Measurements from ENCODE around the gene ELOF1. TPM values are rescaled to one million over a fixed set of nuclear protein-coding genes. Genes with fewer than 3 reads are reported as not detected.

The ELOF1 gene
- total and polyA plus RNA-seq, 9 donors: 30.4 to 57.4 (median 49.2) TPM

DNA sequence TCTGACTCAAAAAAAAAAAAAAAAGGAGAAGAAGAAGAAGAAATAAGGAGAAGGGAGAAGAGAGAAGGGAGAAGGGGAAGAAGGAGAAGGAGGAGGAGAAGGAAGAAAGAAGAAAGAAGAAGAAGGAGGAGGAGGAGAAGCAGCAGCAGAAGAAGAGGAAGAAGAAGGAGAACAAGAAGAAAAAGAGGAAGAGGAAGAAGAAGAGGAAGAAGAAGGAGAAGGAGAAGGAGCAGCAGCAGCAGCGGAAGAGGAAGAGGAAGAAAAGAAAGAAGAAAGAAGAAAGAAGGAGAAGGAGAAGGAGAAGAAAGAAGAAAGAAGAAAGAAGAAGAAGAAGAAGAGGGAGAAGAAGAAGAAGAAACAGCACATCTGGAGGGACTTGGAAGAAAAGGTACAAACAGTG lies 24.5 kb downstream of the ELOF1 start:
- intact Hi-C loops (cut with DNase I): no loop called here
- H3K9me3 ChIP-seq: no peaks in the 10 kb centered on the region
- H3K36me3 ChIP-seq: no peaks in the 10 kb centered on the region
- no peak for DNase-seq
- peak overlapping the region; percentile 78 to 88 for H3K27ac ChIP-seq
- WGBS, 3 donors: 83 to 94% (median 89%) methylated on average over 1 of the region's 1 CpG
- H3K27me3 ChIP-seq: no peaks in the 10 kb centered on the region
- H3K4me1 ChIP-seq (ENCODE audit: insufficient read depth): peaks cover 4% of the 10 kb centered on the region
- TF ChIP-seq EP300 (IDR thresholded peaks at IDR 0.05) (no peak), POLR2A (IDR thresholded peaks at IDR 0.05) (no peak)
- TF ChIP-seq, protein P1, sequence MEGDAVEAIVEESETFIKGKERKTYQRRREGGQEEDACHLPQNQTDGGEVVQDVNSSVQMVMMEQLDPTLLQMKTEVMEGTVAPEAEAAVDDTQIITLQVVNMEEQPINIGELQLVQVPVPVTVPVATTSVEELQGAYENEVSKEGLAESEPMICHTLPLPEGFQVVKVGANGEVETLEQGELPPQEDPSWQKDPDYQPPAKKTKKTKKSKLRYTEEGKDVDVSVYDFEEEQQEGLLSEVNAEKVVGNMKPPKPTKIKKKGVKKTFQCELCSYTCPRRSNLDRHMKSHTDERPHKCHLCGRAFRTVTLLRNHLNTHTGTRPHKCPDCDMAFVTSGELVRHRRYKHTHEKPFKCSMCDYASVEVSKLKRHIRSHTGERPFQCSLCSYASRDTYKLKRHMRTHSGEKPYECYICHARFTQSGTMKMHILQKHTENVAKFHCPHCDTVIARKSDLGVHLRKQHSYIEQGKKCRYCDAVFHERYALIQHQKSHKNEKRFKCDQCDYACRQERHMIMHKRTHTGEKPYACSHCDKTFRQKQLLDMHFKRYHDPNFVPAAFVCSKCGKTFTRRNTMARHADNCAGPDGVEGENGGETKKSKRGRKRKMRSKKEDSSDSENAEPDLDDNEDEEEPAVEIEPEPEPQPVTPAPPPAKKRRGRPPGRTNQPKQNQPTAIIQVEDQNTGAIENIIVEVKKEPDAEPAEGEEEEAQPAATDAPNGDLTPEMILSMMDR (IDR thresholded peaks at IDR 0.05): no peak
- no peak overlapping the region for H3K4me3 ChIP-seq

DNA sequence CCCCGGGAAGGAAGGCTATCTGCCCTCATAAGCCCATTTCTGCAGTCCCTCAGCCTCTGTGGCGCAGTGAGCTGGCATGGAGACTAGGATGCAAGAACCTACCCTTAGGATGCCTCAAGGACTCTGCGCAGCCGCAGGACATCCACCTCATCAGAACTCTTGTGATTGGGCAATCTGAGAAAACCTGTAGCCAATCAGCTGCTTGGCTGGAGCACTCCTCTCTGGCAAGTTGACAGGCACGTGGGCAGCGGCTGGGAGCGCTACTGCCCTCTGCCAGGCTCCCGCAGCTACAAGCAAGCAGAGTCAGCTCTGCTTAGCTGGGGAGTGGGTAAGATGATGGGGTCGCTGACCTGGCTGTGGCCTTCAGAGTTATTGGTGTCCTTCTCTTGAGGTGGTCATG lies 28.6 kb downstream of the ELOF1 start:
- Histone ChIP-seq H3K4me3 (no peak overlapping the region), H3K9me3 (no peaks in the 10 kb centered on the region), H3K27me3 (no peaks in the 10 kb centered on the region), H3K4me1 (ENCODE audit: insufficient read depth) (peaks cover 7% of the 10 kb centered on the region), H3K27ac (no peak overlapping the region), H3K36me3 (no peaks in the 10 kb centered on the region)
- 15 to 23% (median 19%) methylated on average over 9 of the region's 9 CpGs for WGBS, 3 donors
- intact Hi-C loops (cut with DNase I): no loop called here
- DNase-seq: peak; percentile 77 to 86 (median 79)
- TF ChIP-seq POLR2A (IDR thresholded peaks at IDR 0.05) (no peak), EP300 (IDR thresholded peaks at IDR 0.05) (no peak)
- TF ChIP-seq, protein P1 (IDR thresholded peaks at IDR 0.05): no peak

DNA sequence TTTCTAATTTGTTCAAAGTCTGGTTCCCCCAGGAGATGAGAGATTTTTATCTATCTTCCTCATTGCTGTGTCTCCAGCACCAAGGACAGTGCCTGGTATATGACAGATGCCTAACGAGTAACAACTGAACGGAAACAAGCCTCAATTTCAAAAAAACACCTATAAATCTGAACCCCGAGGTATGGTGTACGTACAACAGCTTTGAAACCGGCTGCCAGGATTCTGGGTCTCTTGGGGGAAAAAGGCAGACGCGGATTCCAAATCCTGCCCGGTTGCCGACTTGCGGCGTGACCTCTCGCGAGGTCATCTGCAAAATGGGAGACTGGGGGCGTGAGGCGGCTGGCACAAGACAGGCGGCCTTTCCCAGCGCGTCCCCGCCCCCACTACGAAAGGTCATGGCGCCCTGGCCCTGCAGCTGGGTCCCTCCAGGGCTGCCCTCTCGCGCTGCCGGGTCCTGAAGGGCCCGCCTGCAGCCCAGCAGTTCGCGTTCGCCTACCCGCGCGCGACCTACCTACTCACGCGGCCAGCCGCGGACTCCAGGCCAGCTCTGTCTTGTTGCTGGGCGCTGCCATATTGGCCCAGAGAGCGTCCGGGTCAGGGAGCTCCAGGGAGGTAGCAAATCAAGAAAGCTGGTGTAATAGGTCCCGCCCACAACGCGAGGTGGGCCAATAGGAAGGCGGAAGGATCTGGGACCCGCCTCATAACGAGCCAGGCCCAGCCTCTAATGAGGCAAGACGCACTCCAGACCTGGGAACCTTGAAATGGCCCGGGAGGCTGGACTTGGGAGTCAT lies 30.3 kb downstream of the ELOF1 start, which contains the start of gene ECSIT:
TSS of gene ECSIT (minus strand) at position 584 of the 791 bp plus-strand sequence. CDS start 9,964 bp downstream, outside the sequence.
- peak; percentile 97 to 99 (median 97) for DNase-seq
- TF ChIP-seq EP300 (IDR thresholded peaks at IDR 0.05) (no peak), POLR2A (IDR thresholded peaks at IDR 0.05) (peak; percentile 10)
- TF ChIP-seq, protein P1 (IDR thresholded peaks at IDR 0.05): peak in 1 of 3 donors; percentile 33
- Histone ChIP-seq H3K4me3 (peak within 1 kb of the TSS; percentile 85), H3K36me3 (no peaks in the 10 kb centered on the region), H3K27me3 (no peaks in the 10 kb centered on the region), H3K9me3 (no peaks in the 10 kb centered on the region), H3K27ac (peak within 1 kb of the TSS; percentile 64 to 77), H3K4me1 (ENCODE audit: insufficient read depth) (peaks cover 7% of the 10 kb centered on the region)
- intact Hi-C loops (cut with DNase I): no loop called here
- WGBS, 3 donors: 0% methylated on average over 44 to 47 of the region's 47 CpGs

DNA sequence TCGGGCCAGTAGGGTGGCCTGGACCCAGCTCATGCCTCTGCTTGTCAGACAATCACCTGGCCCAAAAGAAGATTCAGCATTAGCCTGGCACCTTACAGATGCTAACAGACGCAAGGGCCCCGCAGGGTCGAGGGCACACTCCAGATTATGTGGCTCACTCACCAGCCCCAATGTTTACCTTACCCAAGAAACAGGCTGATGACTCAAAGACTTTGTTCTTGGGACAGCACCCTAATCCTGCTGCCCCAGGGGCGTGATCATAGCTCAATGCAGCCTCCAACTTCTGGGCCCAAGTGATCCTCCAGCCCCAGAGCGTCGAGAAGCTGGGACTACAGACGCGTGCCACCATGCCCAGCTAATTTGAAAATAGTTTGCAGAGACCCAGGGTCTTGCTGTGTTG lies 39.9 kb downstream of the ELOF1 start:
- 89 to 97% (median 91%) methylated on average over 9 of the region's 9 CpGs for WGBS, 3 donors
- no peak for DNase-seq
- H3K4me1 ChIP-seq (ENCODE audit: insufficient read depth): no peaks in the 10 kb centered on the region
- H3K9me3 ChIP-seq: no peaks in the 10 kb centered on the region
- H3K27ac ChIP-seq: no peak overlapping the region
- intact Hi-C loops (cut with DNase I): no loop called here
- no peak for TF ChIP-seq EP300 (IDR thresholded peaks at IDR 0.05)
- TF ChIP-seq, protein P1 (IDR thresholded peaks at IDR 0.05): no peak
- no peak for TF ChIP-seq POLR2A (IDR thresholded peaks at IDR 0.05)
- H3K4me3 ChIP-seq: no peak overlapping the region
- H3K27me3 ChIP-seq: no peaks in the 10 kb centered on the region
- H3K36me3 ChIP-seq: no peaks in the 10 kb centered on the region

Data from ovary (tissue), 9 donors.